GM21447 (cell line): ENCODE data around the gene SUSD1.
"Not testable (repeated sequence)": the region's sequence is repeated elsewhere in the genome, so short reads cannot be mapped to it uniquely, and the experiment has no call there.

ENCODE experiments used
- ATAC-seq: cut with Tn5 transposase; IDR thresholded peaks from one replicate; pipeline ENCODE4 v1.9.1; 2021; ENCODE audit not compliant: unreplicated experiment

SUSD1 gene

GRCh38 chr9:112174222-112174964, 704 bp downstream of the SUSD1 start:
- ATAC-seq, result peak; percentile 84

GRCh38 chr9:112173489-112174221, 1.4 kb downstream of the SUSD1 start:
- ATAC-seq, result no peak

- no peak for ATAC-seq
These were observed 4.1 kb downstream of the SUSD1 start for GRCh38 chr9:112170968-112171367.

DNA sequence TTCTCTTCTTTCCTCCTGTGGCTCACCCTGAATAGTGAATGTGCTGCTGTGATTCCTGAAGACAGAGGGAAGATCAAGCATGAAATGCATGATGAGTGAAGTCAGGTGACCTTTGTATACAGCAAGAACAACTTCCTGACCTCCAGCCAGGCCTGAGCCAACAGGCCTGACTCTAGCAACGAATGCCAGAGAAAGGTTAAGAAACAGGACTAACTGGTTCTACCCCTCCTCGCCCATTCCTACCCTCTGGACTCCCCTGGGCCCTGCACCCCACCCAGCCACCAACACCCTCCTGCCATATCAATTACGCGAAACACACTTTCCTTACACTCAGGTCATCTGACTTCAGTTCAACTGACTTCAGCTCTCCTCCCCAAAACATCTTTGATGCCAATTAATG, 4.9 kb downstream of the SUSD1 start:
- no peak for ATAC-seq

DNA sequence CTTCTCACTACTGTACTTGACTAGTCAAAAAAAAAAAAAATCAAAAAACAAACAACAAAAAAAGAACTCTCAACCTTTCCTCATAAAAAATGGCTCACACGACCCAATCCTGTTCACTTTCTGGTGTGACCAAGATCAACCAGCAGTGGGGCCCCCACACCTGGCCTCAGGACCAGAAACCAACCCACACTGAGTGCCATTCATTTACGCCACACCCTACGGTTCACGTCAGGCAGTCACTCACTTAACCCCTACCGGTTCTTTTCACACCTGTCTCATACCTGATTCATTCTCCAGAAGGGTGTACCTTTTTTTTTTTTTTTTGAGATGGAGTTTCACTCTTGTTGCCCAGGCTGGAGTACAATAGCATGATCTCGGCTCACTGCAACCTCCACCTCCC, 5.7 kb downstream of the SUSD1 start:
- no peak for ATAC-seq

- no peak for ATAC-seq
These were observed 6.9 kb downstream of the SUSD1 start for GRCh38 chr9:112168197-112168596.

DNA sequence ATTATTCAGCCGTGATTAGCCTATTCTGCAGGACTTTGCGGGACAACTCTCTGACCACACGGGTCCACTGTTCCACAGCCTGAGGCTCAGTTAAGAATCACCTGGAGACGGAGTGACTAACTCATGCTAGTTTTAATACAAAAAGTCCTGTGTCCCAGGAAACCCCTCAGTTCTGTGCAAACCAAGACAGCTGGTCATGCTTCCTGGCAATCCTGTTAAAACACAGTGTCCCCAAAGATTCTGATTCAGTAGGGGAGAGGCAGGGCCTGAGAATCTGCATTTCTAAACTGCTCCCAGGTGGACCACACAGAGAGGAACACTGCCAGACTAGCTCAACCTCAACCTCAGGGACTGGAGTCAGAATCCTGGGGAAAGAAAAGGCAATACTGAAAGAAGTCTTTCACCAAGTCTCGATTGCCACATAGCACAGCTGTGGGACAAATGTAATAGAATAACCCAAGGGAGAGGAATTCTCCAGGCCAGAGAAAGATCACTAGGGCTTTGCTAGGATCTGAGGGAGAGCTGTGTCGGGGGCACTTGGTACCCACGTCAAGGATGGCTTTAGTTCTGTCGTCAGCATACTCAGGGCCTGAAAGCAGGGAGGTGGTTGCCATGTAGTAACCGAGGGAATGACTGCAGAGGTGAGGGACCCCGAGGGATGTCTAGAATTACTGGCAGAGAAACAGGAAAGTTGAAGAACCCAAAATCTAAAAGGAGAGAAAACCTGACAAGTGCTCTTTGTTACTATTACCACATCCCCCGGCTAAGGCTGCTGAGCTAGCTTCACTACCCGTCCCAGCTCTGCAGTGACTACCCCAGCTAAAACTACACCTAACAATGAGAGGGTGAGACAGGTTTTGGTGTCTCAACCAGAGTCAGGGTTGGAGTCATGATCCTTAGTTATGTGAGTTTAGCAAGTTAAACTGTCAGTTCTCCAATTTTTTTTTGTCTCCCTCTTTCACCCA, 8.6 kb downstream of the SUSD1 start:
- ATAC-seq, result no peak

- peak; percentile 55 for ATAC-seq
These were observed 12.3 kb downstream of the SUSD1 start for GRCh38 chr9:112162621-112163413.

DNA sequence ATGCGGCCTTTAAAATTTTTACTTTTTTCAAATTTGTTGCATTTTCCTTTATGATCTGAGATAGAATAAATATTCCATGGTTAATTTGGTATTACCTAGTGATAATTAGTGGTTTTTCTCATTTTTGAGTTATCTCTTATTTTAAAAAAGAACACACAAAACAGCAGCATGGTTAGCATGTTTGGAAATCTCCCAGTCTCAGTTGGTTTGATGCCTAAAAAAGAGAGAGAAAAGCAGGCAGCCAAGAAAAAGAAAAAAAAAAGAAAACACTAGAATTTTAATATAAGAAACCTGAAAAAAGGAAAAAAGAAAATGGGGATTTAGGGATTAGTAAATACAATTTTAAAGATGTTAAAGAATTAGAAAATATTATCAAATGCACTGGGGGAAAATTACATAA, 15.3 kb downstream of the SUSD1 start:
- no peak for ATAC-seq

GRCh38 chr9:112158656-112159367, 16.3 kb downstream of the SUSD1 start:
- ATAC-seq, result no peak

- ATAC-seq, result no peak
These were observed 17.1 kb downstream of the SUSD1 start for GRCh38 chr9:112157961-112158360.

DNA sequence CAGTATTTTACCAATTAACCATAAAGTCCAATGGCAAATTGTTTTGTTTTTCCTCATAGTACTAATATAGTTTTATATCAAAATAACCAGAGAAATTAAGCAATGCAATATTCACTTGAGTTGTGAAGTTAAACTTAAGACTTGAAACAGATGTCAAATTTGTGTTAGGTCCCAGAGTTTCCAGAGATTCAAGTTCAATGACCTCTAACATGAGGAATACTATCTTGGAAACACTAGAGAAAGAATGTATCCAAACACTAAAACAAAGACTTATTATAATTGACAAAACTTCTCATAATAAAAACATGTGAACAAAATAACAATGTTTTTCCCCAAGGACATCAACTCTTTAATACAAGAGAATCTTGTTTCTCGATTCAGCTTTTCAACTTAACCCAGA, 18.0 kb downstream of the SUSD1 start:
- no peak for ATAC-seq

DNA sequence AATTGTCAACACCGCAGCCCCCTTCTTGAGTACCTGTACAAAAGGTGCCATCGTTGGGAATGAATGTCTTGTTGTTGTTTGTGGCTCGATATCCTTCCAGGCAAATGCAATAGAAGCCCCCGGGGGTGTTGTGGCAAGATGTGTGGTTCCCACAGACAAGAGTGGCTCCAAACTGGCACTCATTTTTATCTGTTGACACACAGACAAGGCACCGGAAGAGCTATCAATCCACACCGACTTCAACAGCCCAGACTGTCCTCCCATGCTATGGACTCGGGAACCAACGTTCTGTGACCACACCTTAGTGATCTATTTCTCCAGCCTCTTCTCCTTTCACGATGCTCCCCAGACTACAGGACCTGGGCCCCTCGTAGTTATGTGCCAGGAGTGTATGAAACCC, 25.9 kb downstream of the SUSD1 start:
- ATAC-seq, result no peak

GRCh38 chr9:112145886-112146285, 29.2 kb downstream of the SUSD1 start:
- ATAC-seq, result no peak

GRCh38 chr9:112144807-112145206, 30.3 kb downstream of the SUSD1 start:
- ATAC-seq, result no peak

- no peak for ATAC-seq
These were observed 32.7 kb downstream of the SUSD1 start for GRCh38 chr9:112142420-112142819.

DNA sequence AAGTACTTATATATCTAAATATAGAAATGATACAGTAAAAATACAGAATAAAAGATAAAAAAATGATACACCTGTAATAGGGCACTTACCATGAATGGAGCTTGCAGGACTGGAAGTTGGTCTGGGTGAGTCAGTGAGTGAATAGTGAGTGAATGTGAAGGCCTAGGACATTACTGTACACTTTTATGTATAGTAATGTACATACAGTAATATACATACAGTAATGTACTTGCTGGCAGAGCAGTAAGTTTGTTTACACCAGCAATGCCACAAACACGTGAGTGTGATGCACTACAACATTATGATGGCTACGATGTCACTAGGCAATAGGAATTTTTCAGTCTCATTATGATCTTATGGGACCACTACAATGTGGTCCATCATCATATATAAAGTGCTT, 34.2 kb downstream of the SUSD1 start:
- peak; percentile 7 for ATAC-seq

- ATAC-seq, result no peak
These were observed 38.0 kb downstream of the SUSD1 start for GRCh38 chr9:112137066-112137465.

DNA sequence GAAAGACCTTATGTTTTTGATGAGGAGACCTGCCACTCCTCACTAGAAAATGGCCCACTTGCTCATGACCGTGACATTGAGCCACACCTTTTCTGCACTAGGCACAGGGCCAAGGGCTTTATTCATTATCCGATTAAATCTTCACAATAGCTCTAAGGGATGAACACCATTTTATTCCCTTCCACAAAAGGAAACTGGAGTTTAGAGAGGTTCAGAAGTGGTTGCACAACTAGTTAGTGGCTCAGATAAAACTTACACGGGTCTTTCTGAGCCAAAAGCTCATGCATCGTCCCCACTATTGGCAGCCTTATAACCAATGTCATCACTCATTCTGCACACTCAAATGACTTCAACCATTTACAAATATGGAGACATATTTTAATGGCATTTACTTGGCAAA, 39.4 kb downstream of the SUSD1 start:
- ATAC-seq, result no peak

DNA sequence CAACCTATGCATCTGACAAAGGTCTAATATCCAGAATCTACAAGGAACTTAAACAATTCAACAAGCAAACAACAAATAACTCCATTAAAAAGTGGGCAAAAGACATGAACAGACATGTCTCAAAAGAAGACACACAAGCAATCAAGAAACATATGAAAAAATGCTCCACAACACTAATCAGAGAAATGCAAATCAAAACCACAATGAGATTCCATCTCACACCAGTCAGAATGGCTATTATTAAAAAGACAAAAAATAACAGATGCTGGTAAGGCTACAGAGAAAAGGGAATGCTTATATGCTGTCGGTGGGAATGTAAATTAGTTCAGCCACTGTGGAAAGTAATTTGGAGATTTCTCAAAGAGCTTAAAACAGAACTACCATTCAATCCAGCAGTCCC, 41.3 kb downstream of the SUSD1 start:
- not testable (repeated sequence) for ATAC-seq
